GM18861 (cell line): ENCODE measurements around the gene APBB2.

Experiments used
- ATAC-seq: cut with Tn5 transposase; IDR thresholded peaks from one replicate; pipeline ENCODE4 v1.9.1; 2021; ENCODE audit not compliant: unreplicated experiment

Gene APBB2

DNA sequence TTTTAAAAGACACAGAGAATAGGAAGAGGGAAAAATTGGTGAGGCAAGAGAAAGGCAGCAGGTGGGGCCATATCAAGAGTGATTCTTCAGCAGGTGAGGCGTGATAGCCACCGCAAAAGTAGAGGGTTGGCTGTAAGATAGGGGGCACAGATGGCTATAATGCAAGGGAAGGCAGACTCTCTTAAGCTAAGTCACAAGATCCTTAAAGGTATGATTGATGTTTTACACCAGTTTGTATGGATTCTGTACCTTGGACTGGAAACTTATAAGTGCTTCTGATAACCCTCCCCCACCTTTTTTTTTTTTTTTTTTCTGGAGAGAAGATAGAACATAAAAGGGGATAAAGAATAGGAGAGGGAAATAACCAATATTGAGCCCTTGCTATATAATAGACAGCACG is 424.6 kb downstream of the APBB2 start:
- ATAC-seq, result no peak

GRCh38 chr4:40789031-40789430 is 425.3 kb downstream of the APBB2 start:
- no peak for ATAC-seq

DNA sequence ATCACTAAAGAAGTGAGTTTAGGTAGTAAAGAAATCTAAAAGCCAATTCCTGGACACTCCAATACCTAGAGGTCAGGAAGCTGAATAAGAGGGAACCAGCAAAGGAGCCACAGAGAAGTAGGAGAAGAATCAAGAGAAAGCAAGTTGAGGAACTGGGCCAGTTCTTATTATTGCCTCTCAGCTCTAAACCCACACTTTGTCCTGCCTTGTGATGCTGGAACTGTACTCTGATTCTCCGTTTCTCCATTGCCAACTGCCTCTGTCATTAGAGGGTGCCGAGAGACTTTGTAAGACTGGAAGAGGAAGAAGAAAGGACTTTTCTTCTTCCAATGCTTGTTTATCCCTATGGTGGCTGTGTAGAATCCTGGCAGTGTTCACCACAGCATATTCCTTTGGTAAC is 426.0 kb downstream of the APBB2 start:
- no peak for ATAC-seq

DNA sequence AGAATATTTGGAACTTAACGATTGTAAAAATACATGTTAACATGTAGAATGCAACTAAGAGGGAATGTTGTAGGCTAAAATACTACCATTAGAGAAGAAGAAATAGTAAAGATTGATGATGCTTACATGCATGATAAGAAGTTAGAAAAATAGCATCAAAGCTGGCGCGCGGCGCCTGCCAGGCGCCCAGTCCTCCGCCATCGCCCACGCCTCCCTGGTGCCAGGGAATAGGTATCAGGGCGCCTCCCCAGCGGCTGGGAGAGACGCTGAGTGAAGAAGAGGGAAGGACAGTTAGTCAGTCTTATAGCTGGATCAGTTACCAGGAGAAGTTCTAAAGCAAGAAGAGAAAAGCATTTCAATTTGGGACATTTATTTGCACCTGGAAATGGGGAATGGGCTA is 428.6 kb downstream of the APBB2 start:
- ATAC-seq, result no peak

- ATAC-seq, result no peak
Observed at GRCh38 chr4:40782876-40783275, 431.5 kb downstream of the APBB2 start.

- ATAC-seq, result no peak
Observed at GRCh38 chr4:40778090-40778489, 436.3 kb downstream of the APBB2 start.

- ATAC-seq, result no peak
Observed at GRCh38 chr4:40769266-40769665, 445.1 kb downstream of the APBB2 start.

DNA sequence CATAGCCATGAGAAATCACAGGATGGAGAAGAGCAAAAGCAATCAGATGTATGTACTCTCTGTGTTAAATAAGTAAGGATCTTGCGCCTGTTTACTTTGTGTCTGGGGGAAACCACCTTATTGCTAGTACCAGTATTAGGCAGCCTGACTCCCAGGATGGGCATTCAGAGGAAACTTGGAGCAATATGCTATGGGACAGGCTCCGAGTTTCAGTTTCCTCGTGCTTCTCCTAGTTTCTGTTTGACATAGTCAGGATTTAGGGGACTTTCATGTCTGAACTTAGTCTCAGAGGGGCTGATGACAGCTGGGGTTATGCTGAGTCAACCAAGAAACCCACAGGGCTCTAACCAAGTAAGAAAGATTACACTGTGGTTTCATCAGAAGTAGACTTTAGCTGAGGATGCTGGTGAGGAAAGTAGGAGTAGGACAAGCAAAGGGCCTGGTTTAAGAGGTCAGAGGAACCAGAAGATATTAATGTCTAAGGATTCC is 451.1 kb downstream of the APBB2 start:
- ATAC-seq, result peak; percentile 99
